Measurements from ENCODE around the gene ST7. TPM values are rescaled to one million over a fixed set of nuclear protein-coding genes. Genes with fewer than 3 reads are reported as not detected.

The ST7 gene
- total RNA-seq, 1 experiment from 2014 or later, result 19.6 TPM

DNA sequence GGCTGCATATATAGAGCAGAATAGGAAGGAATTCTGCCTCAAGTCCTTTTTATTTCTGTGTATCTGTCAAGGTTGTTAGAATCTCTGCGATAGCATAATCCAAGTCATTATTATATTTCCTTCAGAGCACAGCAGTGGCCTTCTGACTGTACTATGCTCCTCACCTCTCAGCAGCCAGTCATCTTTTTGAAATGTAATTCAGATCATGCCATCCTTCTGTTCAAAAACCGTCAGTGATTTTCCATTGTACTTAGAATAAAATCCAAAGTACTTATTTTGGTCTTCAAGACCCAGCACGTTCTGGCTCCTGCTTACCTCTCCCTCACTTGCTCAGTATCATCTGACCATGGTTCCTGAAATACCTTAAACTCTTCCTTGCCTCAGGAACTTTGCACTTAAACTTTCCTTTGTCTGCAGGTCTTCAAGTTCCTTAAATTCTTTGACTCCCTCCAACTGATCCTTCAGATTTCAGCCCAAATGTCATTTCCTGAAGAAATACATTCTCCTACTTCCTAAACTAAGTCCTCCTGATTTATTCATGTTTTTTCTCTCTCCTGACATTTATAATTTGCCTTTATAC is 112.4 kb downstream of the ST7 start:
- CTCF ChIA-PET, result no interaction called here
- Histone ChIP-seq H3K36me3 (ENCODE audit: control insufficient read depth, insufficient read depth, low read length) (no peaks in the 10 kb centered on the region), H3K27ac (ENCODE audit: low read length) (no peak overlapping the region), H3K4me3 (ENCODE audit: low read depth in 2 of 2, low read length in 2 of 2) (no peak overlapping the region), H3K27me3 (ENCODE audit: control insufficient read depth, insufficient read depth, low read length) (no peaks in the 10 kb centered on the region), H3K9me3 (ENCODE audit: control insufficient read depth, insufficient read depth, low read depth, low read length) (no peaks in the 10 kb centered on the region), H3K4me1 (ENCODE audit: control insufficient read depth, insufficient read depth, low read length) (no peaks in the 10 kb centered on the region)
- TF ChIP-seq SIN3A (IDR thresholded peaks at IDR 0.05; ENCODE audit: borderline replicate concordance, insufficient read depth, low read depth, low read length) (no peak), TCF7L2 (IDR thresholded peaks at IDR 0.05; ENCODE audit: low read depth, low read length) (no peak), POLR2AphosphoS5 (IDR thresholded peaks at IDR 0.05; ENCODE audit: low read depth, low read length) (no peak)
- TF ChIP-seq, protein P1, sequence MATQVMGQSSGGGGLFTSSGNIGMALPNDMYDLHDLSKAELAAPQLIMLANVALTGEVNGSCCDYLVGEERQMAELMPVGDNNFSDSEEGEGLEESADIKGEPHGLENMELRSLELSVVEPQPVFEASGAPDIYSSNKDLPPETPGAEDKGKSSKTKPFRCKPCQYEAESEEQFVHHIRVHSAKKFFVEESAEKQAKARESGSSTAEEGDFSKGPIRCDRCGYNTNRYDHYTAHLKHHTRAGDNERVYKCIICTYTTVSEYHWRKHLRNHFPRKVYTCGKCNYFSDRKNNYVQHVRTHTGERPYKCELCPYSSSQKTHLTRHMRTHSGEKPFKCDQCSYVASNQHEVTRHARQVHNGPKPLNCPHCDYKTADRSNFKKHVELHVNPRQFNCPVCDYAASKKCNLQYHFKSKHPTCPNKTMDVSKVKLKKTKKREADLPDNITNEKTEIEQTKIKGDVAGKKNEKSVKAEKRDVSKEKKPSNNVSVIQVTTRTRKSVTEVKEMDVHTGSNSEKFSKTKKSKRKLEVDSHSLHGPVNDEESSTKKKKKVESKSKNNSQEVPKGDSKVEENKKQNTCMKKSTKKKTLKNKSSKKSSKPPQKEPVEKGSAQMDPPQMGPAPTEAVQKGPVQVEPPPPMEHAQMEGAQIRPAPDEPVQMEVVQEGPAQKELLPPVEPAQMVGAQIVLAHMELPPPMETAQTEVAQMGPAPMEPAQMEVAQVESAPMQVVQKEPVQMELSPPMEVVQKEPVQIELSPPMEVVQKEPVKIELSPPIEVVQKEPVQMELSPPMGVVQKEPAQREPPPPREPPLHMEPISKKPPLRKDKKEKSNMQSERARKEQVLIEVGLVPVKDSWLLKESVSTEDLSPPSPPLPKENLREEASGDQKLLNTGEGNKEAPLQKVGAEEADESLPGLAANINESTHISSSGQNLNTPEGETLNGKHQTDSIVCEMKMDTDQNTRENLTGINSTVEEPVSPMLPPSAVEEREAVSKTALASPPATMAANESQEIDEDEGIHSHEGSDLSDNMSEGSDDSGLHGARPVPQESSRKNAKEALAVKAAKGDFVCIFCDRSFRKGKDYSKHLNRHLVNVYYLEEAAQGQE (IDR thresholded peaks at IDR 0.05; ENCODE audit: insufficient read depth in 1 of 2, low read depth in 2 of 2, low read length in 1 of 2), result no peak
- TF ChIP-seq, protein P2, sequence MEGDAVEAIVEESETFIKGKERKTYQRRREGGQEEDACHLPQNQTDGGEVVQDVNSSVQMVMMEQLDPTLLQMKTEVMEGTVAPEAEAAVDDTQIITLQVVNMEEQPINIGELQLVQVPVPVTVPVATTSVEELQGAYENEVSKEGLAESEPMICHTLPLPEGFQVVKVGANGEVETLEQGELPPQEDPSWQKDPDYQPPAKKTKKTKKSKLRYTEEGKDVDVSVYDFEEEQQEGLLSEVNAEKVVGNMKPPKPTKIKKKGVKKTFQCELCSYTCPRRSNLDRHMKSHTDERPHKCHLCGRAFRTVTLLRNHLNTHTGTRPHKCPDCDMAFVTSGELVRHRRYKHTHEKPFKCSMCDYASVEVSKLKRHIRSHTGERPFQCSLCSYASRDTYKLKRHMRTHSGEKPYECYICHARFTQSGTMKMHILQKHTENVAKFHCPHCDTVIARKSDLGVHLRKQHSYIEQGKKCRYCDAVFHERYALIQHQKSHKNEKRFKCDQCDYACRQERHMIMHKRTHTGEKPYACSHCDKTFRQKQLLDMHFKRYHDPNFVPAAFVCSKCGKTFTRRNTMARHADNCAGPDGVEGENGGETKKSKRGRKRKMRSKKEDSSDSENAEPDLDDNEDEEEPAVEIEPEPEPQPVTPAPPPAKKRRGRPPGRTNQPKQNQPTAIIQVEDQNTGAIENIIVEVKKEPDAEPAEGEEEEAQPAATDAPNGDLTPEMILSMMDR (IDR thresholded peaks at IDR 0.05), result no peak
- DNase-seq (ENCODE audit: low read depth, low spot score) (no peak), ATAC-seq (no peak)
- POLR2A ChIA-PET, result no interaction called here
- in situ Hi-C loops (cut with HindIII; ENCODE audit: low pct_unique_long_range_greater_than_20kb, low sequenced_read_pairs), result no loop called here
- BruUV-seq (replicated peaks), result no TSS peak
- intact Hi-C loops (cut with micrococcal nuclease; ENCODE audit: unreplicated experiment), result no loop called here

DNA sequence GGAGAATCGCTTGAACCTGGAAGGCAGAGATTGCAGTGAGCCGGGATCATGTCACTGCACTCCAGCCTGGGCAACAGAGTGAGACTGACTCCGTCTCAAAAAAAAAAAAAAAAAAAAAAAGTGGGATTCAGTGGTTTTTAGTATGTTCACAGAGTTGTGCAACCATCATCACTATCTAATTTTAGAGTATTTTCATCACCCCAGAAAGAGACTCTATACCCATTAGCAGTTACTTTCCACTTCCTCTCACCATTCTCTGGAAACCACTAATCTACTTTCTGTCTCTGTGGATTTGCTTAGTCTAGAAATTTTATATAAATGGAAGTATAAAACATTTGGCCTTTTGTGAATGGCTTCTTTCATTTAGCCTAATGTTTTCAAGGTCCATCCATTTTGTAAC is 113.4 kb downstream of the ST7 start:
- Histone ChIP-seq H3K27me3 (ENCODE audit: control insufficient read depth, insufficient read depth, low read length) (no peaks in the 10 kb centered on the region), H3K27ac (ENCODE audit: low read length) (no peak overlapping the region), H3K4me1 (ENCODE audit: control insufficient read depth, insufficient read depth, low read length) (no peaks in the 10 kb centered on the region), H3K9me3 (ENCODE audit: control insufficient read depth, insufficient read depth, low read depth, low read length) (no peaks in the 10 kb centered on the region), H3K4me3 (ENCODE audit: low read depth in 2 of 2, low read length in 2 of 2) (no peak overlapping the region), H3K36me3 (ENCODE audit: control insufficient read depth, insufficient read depth, low read length) (no peaks in the 10 kb centered on the region)
- intact Hi-C loops (cut with micrococcal nuclease; ENCODE audit: unreplicated experiment) (no loop called here), in situ Hi-C loops (cut with HindIII; ENCODE audit: low pct_unique_long_range_greater_than_20kb, low sequenced_read_pairs) (no loop called here)
- TF ChIP-seq, protein P2 (IDR thresholded peaks at IDR 0.05), result no peak
- no peak for TF ChIP-seq TCF7L2 (IDR thresholded peaks at IDR 0.05; ENCODE audit: low read depth, low read length)
- no peak for TF ChIP-seq SIN3A (IDR thresholded peaks at IDR 0.05; ENCODE audit: borderline replicate concordance, insufficient read depth, low read depth, low read length)
- TF ChIP-seq POLR2AphosphoS5 (IDR thresholded peaks at IDR 0.05; ENCODE audit: low read depth, low read length), result no peak
- TF ChIP-seq, protein P1 (IDR thresholded peaks at IDR 0.05; ENCODE audit: insufficient read depth in 1 of 2, low read depth in 2 of 2, low read length in 1 of 2), result no peak
- no peak for ATAC-seq
- BruUV-seq (replicated peaks), result no TSS peak
- DNase-seq (ENCODE audit: low read depth, low spot score), result no peak
- POLR2A ChIA-PET, result no interaction called here
- CTCF ChIA-PET, result no interaction called here

Data from Panc1 (cell line).